NCI-H1694 (cell line): Measurements from ENCODE around the gene TTYH1.
"Not testable (repeated sequence)": the region's sequence is repeated elsewhere in the genome, so short reads cannot be mapped to it uniquely, and the experiment has no call there.

Source experiments
- DNase-seq: peaks from one replicate; lab custom pipeline; 2025; lab: John Stamatoyannopoulos, UW

The TTYH1 gene

GRCh38 chr19:54415208-54415900, at the start of gene TTYH1:
Gene TTYH1, plus strand, starts transcription at chr19:54415464. Its CDS starts 89 bp downstream, at chr19:54415553.
- DNase-seq = no peak

- not testable (repeated sequence) for DNase-seq
These were observed 49.5 kb upstream of the TTYH1 start for GRCh38 chr19:54365798-54366197.

- no peak for DNase-seq
These were observed 48.5 kb upstream of the TTYH1 start for GRCh38 chr19:54366811-54367210.

GRCh38 chr19:54369082-54369687, 46.1 kb upstream of the TTYH1 start:
- no peak for DNase-seq

- DNase-seq = not testable (repeated sequence)
These were observed 45.4 kb upstream of the TTYH1 start for GRCh38 chr19:54369688-54370433.

- DNase-seq = not testable (repeated sequence)
These were observed 44.8 kb upstream of the TTYH1 start for GRCh38 chr19:54370434-54370796.

- DNase-seq = not testable (repeated sequence)
These were observed 43.8 kb upstream of the TTYH1 start for GRCh38 chr19:54371453-54371852.

GRCh38 chr19:54373781-54374631, 41.3 kb upstream of the TTYH1 start:
- no peak for DNase-seq

GRCh38 chr19:54375181-54375938, 39.9 kb upstream of the TTYH1 start:
- DNase-seq = not testable (repeated sequence)

- no peak for DNase-seq
These were observed 38.5 kb upstream of the TTYH1 start for GRCh38 chr19:54376610-54377285.

GRCh38 chr19:54379187-54379678, 36.0 kb upstream of the TTYH1 start:
- no peak for DNase-seq

GRCh38 chr19:54380897-54381296, 34.4 kb upstream of the TTYH1 start:
- DNase-seq = no peak

- DNase-seq = not testable (repeated sequence)
These were observed 33.2 kb upstream of the TTYH1 start for GRCh38 chr19:54382041-54382440.

- DNase-seq = no peak
These were observed 31.9 kb upstream of the TTYH1 start for GRCh38 chr19:54383330-54383729.

- DNase-seq = no peak
These were observed 27.1 kb upstream of the TTYH1 start for GRCh38 chr19:54387991-54388801.

- no peak for DNase-seq
These were observed 26.5 kb upstream of the TTYH1 start for GRCh38 chr19:54388802-54389139.

GRCh38 chr19:54389553-54389952, 25.7 kb upstream of the TTYH1 start:
- DNase-seq = no peak

- DNase-seq = peak; percentile 39
These were observed 24.2 kb upstream of the TTYH1 start for GRCh38 chr19:54390942-54391577.

- no peak for DNase-seq
These were observed 23.6 kb upstream of the TTYH1 start for GRCh38 chr19:54391589-54392061.
